Ovary (tissue), 3 donors: ENCODE measurements around the gene RPL12.

ENCODE experiments used
- CTCF ChIP-seq, 3 donors: fragments of 450-650 bp in 2 of 3; fragments of 200-600 bp in 1 of 3; IDR thresholded peaks; one replicate each; pipeline versions ENCODE4 v1.5.1 to v1.8.0; 2016 to 2022; ENCODE audit warnings: antibody characterized with exemption in 3 of 3, mild to moderate bottlenecking in 1 of 3
- POLR2A ChIP-seq: fragments of 450-650 bp; IDR thresholded peaks from one replicate; pipeline ENCODE4 v1.6.1; 2017; ENCODE audit warnings: antibody characterized with exemption, mild to moderate bottlenecking, moderate library complexity
- donor health status: DM: no; HTN: no; CAD: no.

- TF ChIP-seq CTCF (IDR thresholded peaks at IDR 0.05): no peak
- TF ChIP-seq POLR2A: no peak
Observed at GRCh38 chr9:127447416-127448111, 3.6 kb downstream of the RPL12 start.
